GM18526 (cell line): ENCODE measurements around the gene GPHN.

ENCODE experiments used
- POLR2A ChIP-seq: IDR thresholded peaks from 3 replicates; pipeline ENCODE4 v1.6.1; 2011; ENCODE audit not compliant: insufficient read length; ENCODE audit errors: extremely low read depth

Gene GPHN

GRCh38 chr14:66628636-66629035, 120.7 kb downstream of the GPHN start:
- no peak for TF ChIP-seq POLR2A

GRCh38 chr14:66629499-66629898, 121.6 kb downstream of the GPHN start:
- TF ChIP-seq POLR2A: no peak

- no peak for TF ChIP-seq POLR2A
Measured at GRCh38 chr14:66634876-66635275, 126.9 kb downstream of the GPHN start.

GRCh38 chr14:66635435-66635834, 127.5 kb downstream of the GPHN start:
- no peak for TF ChIP-seq POLR2A

GRCh38 chr14:66636240-66636639, 128.3 kb downstream of the GPHN start:
- no peak for TF ChIP-seq POLR2A

GRCh38 chr14:66638689-66639088, 130.7 kb downstream of the GPHN start:
- no peak for TF ChIP-seq POLR2A

GRCh38 chr14:66641861-66642635, 134.1 kb downstream of the GPHN start:
- TF ChIP-seq POLR2A: no peak

- TF ChIP-seq POLR2A: no peak
Measured at GRCh38 chr14:66643344-66643743, 135.4 kb downstream of the GPHN start.

GRCh38 chr14:66645716-66646115, 137.8 kb downstream of the GPHN start:
- no peak for TF ChIP-seq POLR2A

GRCh38 chr14:66649498-66649897, 141.6 kb downstream of the GPHN start:
- no peak for TF ChIP-seq POLR2A

GRCh38 chr14:66650491-66650911, 142.6 kb downstream of the GPHN start:
- TF ChIP-seq POLR2A: no peak

GRCh38 chr14:66651536-66652220, 143.7 kb downstream of the GPHN start:
- TF ChIP-seq POLR2A: no peak

- no peak for TF ChIP-seq POLR2A
Measured at GRCh38 chr14:66652525-66653106, 144.7 kb downstream of the GPHN start.

GRCh38 chr14:66657780-66658179, 149.8 kb downstream of the GPHN start:
- no peak for TF ChIP-seq POLR2A

- TF ChIP-seq POLR2A: no peak
Measured at GRCh38 chr14:66662374-66662773, 154.4 kb downstream of the GPHN start.

- no peak for TF ChIP-seq POLR2A
Measured at GRCh38 chr14:66677780-66678179, 169.8 kb downstream of the GPHN start.
